Fibroblast of lung (primary cell): ENCODE measurements around the gene PATE1. TPM values are rescaled to one million over a fixed set of nuclear protein-coding genes. Genes with fewer than 3 reads are reported as not detected.

ENCODE experiments used
- DNase-seq, 2 donors: peaks; one replicate each; pipeline versions ENCODE4 v3.0.0 to v3.0.0-alpha.2; 2010; ENCODE audit warnings: low read depth in 2 of 2
- H2AFZ ChIP-seq: 2 replicates; pipeline ENCODE4 v1.5.1; 2012; ENCODE audit warnings: low read length, control low read depth, inconsistent platforms
- H3K27ac ChIP-seq: 2 replicates; pipeline ENCODE4 v1.5.1; 2011; ENCODE audit warnings: low read length, control low read depth; ENCODE audit not compliant: insufficient read depth
- H3K27me3 ChIP-seq: 2 replicates; pipeline ENCODE4 v1.5.1; 2011; ENCODE audit warnings: mild to moderate bottlenecking, low read length; ENCODE audit not compliant: control insufficient read depth, insufficient read depth
- H3K36me3 ChIP-seq: 2 replicates; pipeline ENCODE4 v1.5.1; 2011; ENCODE audit warnings: low read length; ENCODE audit not compliant: control insufficient read depth, insufficient read depth
- H3K4me1 ChIP-seq: 2 replicates; pipeline ENCODE4 v1.5.1; 2011; ENCODE audit warnings: low read length; ENCODE audit not compliant: control insufficient read depth, insufficient read depth; ENCODE audit errors: extremely low read depth
- H3K4me2 ChIP-seq: 2 replicates; pipeline ENCODE4 v1.5.1; 2011; ENCODE audit warnings: low read length, control low read depth; ENCODE audit not compliant: insufficient read depth; ENCODE audit errors: extremely low read depth
- H3K4me3 ChIP-seq, 4 experiments: fragments of 200-600 bp in 1 of 4; sonication (generic) in 1 of 4; replicated peaks in 1 of 4; 2 replicates each; pipeline ENCODE4 v1.5.1; 2011 to 2016; ENCODE audit warnings: low read length in 4 of 4, low read depth in 3 of 4, mild to moderate bottlenecking in 3 of 4, control low read depth in 2 of 4, inconsistent platforms in 1 of 4, mixed read lengths in 1 of 4; ENCODE audit not compliant: insufficient read depth in 1 of 4; ENCODE audit errors: control extremely low read depth in 1 of 4
- H3K79me2 ChIP-seq: 2 replicates; pipeline ENCODE4 v1.5.1; 2012; ENCODE audit warnings: mild to moderate bottlenecking, low read length, inconsistent platforms; ENCODE audit not compliant: control insufficient read depth, insufficient read depth
- H3K9ac ChIP-seq: 2 replicates; pipeline ENCODE4 v1.5.1; 2011; ENCODE audit warnings: mild to moderate bottlenecking, low read length, control low read depth; ENCODE audit not compliant: insufficient read depth
- H3K9me3 ChIP-seq: 2 replicates; pipeline ENCODE4 v1.5.1; 2012; ENCODE audit warnings: low read depth, low read length; ENCODE audit not compliant: control insufficient read depth, insufficient read depth
- H4K20me1 ChIP-seq: 2 replicates; pipeline ENCODE4 v1.5.1; 2011; ENCODE audit warnings: low read length; ENCODE audit not compliant: control insufficient read depth, insufficient read depth; ENCODE audit errors: extremely low read depth
- CTCF ChIP-seq, 2 donors: IDR thresholded peaks in 1 of 2; conservative IDR thresholded peaks in 1 of 2; 1 replicate in 1 of 2; 2 replicates in 1 of 2; pipeline ENCODE4 v1.5.1; 2011 to 2012; ENCODE audit warnings: low read length in 2 of 2, control low read depth in 1 of 2, inconsistent platforms in 1 of 2, low read depth in 1 of 2, mild to moderate bottlenecking in 1 of 2
- EZH2 ChIP-seq: IDR thresholded peaks from 2 replicates; pipeline ENCODE4 v1.5.1; 2012; ENCODE audit warnings: low read length, control low read depth, mild to moderate bottlenecking; ENCODE audit errors: missing control alignments
- polyA plus RNA-seq, 2 donors: library from polyadenylated mRNA; depleted of rRNA in 1 of 2; stranded (reverse) in 1 of 2; unstranded in 1 of 2; fragments of >200 nt; gene quantifications; 2 replicates each; pipeline ENCODE4 v1.2.1, GENCODE V29; 2011 to 2012; ENCODE audit warnings: missing spikeins in 1 of 2
- total RNA-seq: library from RNA; depleted of rRNA; stranded (reverse); fragments of >200 nt; gene quantifications from 2 replicates; pipeline ENCODE4 v1.2.1, GENCODE V29; 2014

The PATE1 gene
- total and polyA plus RNA-seq, 2 donors (not counting 1 experiment from before 2014, with no cell fraction given), result not detected

- H3K4me2 ChIP-seq, result no peak overlapping the region
- no peak overlapping the region for H3K4me3 ChIP-seq
- no peaks in the 10 kb centered on the region for H3K27me3 ChIP-seq
- no peak overlapping the region for H2AFZ ChIP-seq
- no peak overlapping the region for H3K9ac ChIP-seq
- no peak overlapping the region for H3K27ac ChIP-seq
- TF ChIP-seq EZH2 (no peak), CTCF (conservative IDR thresholded peaks at IDR 0.05 in 1 of 2, IDR thresholded peaks at IDR 0.05 in 1 of 2; ENCODE audit: low read depth in 1 of 2, low read length in 2 of 2) (no peak)
- H3K79me2 ChIP-seq, result no peaks in the 10 kb centered on the region
- no peaks in the 10 kb centered on the region for H3K4me1 ChIP-seq
- no peak for DNase-seq
- no peaks in the 10 kb centered on the region for H4K20me1 ChIP-seq
- H3K36me3 ChIP-seq, result no peaks in the 10 kb centered on the region
- no peaks in the 10 kb centered on the region for H3K9me3 ChIP-seq
These were observed 20.2 kb downstream of the PATE1 start for GRCh38 chr11:125766251-125766650.

- Histone ChIP-seq H2AFZ (no peak overlapping the region), H3K4me2 (no peak overlapping the region), H3K9ac (no peak overlapping the region), H4K20me1 (no peaks in the 10 kb centered on the region), H3K4me1 (no peaks in the 10 kb centered on the region), H3K36me3 (no peaks in the 10 kb centered on the region), H3K9me3 (no peaks in the 10 kb centered on the region), H3K4me3 (no peak overlapping the region), H3K79me2 (no peaks in the 10 kb centered on the region), H3K27ac (no peak overlapping the region), H3K27me3 (no peaks in the 10 kb centered on the region)
- no peak for DNase-seq
- TF ChIP-seq CTCF (conservative IDR thresholded peaks at IDR 0.05 in 1 of 2, IDR thresholded peaks at IDR 0.05 in 1 of 2; ENCODE audit: low read depth in 1 of 2, low read length in 2 of 2) (no peak), EZH2 (no peak)
These were observed 22.4 kb downstream of the PATE1 start for GRCh38 chr11:125768336-125769046.

GRCh38 chr11:125770583-125770982, 24.5 kb downstream of the PATE1 start:
- Histone ChIP-seq H2AFZ (no peak overlapping the region), H3K4me1 (no peaks in the 10 kb centered on the region), H3K9ac (no peak overlapping the region), H3K4me3 (no peak overlapping the region), H3K27ac (no peak overlapping the region), H3K27me3 (no peaks in the 10 kb centered on the region), H3K9me3 (no peaks in the 10 kb centered on the region), H3K4me2 (no peak overlapping the region), H3K36me3 (no peaks in the 10 kb centered on the region), H4K20me1 (no peaks in the 10 kb centered on the region), H3K79me2 (no peaks in the 10 kb centered on the region)
- TF ChIP-seq CTCF (conservative IDR thresholded peaks at IDR 0.05 in 1 of 2, IDR thresholded peaks at IDR 0.05 in 1 of 2; ENCODE audit: low read depth in 1 of 2, low read length in 2 of 2) (no peak), EZH2 (no peak)
- DNase-seq, result no peak
